BE2C (cell line): ENCODE data around the gene SSTR5.

ENCODE experiments used
- DNase-seq: peaks from one replicate; pipeline ENCODE4 v3.0.0-alpha.2; 2020
- H3K27me3 ChIP-seq: fragments of 250-450 bp; sonication (Bioruptor Pico); 2 replicates; pipeline ENCODE4 v1.5.1; 2020; ENCODE audit warnings: mild to moderate bottlenecking
- H3K36me3 ChIP-seq: fragments of 250-450 bp; sonication (Bioruptor Pico); 2 replicates; pipeline ENCODE4 v1.5.1; 2020; ENCODE audit warnings: mild to moderate bottlenecking
- H3K4me1 ChIP-seq: fragments of 250-450 bp; sonication (Bioruptor Pico); 2 replicates; pipeline ENCODE4 v1.5.1; 2020
- H3K4me3 ChIP-seq: 2 replicates; pipeline ENCODE4 v1.5.1; 2011; ENCODE audit warnings: low read depth, low read length
- H3K9me3 ChIP-seq: fragments of 250-450 bp; sonication (Bioruptor Pico); 2 replicates; pipeline ENCODE4 v1.5.1; 2020
- CTCF ChIP-seq: IDR thresholded peaks from 2 replicates; pipeline ENCODE4 v1.5.1; 2012; ENCODE audit warnings: mild to moderate bottlenecking, low read depth, low read length

The SSTR5 gene

GRCh38 chr16:1061769-1062505 lies 10.6 kb upstream of the SSTR5 start:
- no peak for DNase-seq
- Histone ChIP-seq H3K27me3 (peaks cover 70% of the 10 kb centered on the region), H3K4me3 (no peak overlapping the region), H3K4me1 (no peaks in the 10 kb centered on the region), H3K9me3 (no peaks in the 10 kb centered on the region; the same call in 1 of the 2 replicates), H3K36me3 (no peaks in the 10 kb centered on the region)
- no peak for TF ChIP-seq CTCF

- Histone ChIP-seq H3K9me3 (no peaks in the 10 kb centered on the region; the same call in 1 of the 2 replicates), H3K4me3 (no peak overlapping the region), H3K36me3 (no peaks in the 10 kb centered on the region), H3K27me3 (peaks cover 77% of the 10 kb centered on the region), H3K4me1 (no peaks in the 10 kb centered on the region)
- TF ChIP-seq CTCF, result no peak
- no peak for DNase-seq
Observed at GRCh38 chr16:1062895-1063294, 9.7 kb upstream of the SSTR5 start.

- Histone ChIP-seq H3K4me3 (no peak overlapping the region), H3K4me1 (no peaks in the 10 kb centered on the region), H3K9me3 (no peaks in the 10 kb centered on the region; the same call in 1 of the 2 replicates), H3K27me3 (peaks cover 83% of the 10 kb centered on the region), H3K36me3 (no peaks in the 10 kb centered on the region)
- no peak for TF ChIP-seq CTCF
- no peak for DNase-seq
Observed at GRCh38 chr16:1063728-1064127, 8.8 kb upstream of the SSTR5 start.

GRCh38 chr16:1065469-1066128 lies 6.9 kb upstream of the SSTR5 start:
- Histone ChIP-seq H3K4me3 (no peak overlapping the region), H3K27me3 (peaks cover 97% of the 10 kb centered on the region), H3K36me3 (no peaks in the 10 kb centered on the region), H3K4me1 (no peaks in the 10 kb centered on the region), H3K9me3 (no peaks in the 10 kb centered on the region)
- no peak for DNase-seq
- TF ChIP-seq CTCF, result no peak

- no peak overlapping the region for H3K4me3 ChIP-seq
- no peak for DNase-seq
- no peaks in the 10 kb centered on the region for H3K4me1 ChIP-seq
- TF ChIP-seq CTCF, result no peak
- no peaks in the 10 kb centered on the region for H3K36me3 ChIP-seq
- peaks cover 98% of the 10 kb centered on the region for H3K27me3 ChIP-seq
- no peaks in the 10 kb centered on the region for H3K9me3 ChIP-seq
Observed at GRCh38 chr16:1066584-1067172, 5.9 kb upstream of the SSTR5 start.

- Histone ChIP-seq H3K9me3 (no peaks in the 10 kb centered on the region), H3K4me3 (no peak overlapping the region), H3K36me3 (no peaks in the 10 kb centered on the region), H3K27me3 (peaks cover 96% of the 10 kb centered on the region), H3K4me1 (no peaks in the 10 kb centered on the region)
- DNase-seq, result no peak
- no peak for TF ChIP-seq CTCF
Observed at GRCh38 chr16:1067629-1068028, 4.9 kb upstream of the SSTR5 start.
